Thyroid gland (tissue), 4 donors: ENCODE measurements around the gene DNAI1.

ENCODE experiments used
- POLR2A ChIP-seq, 2 donors: fragments of 450-650 bp; IDR thresholded peaks; one replicate each; pipeline ENCODE4 v1.6.1; 2017; ENCODE audit warnings: antibody characterized with exemption in 2 of 2, mild to moderate bottlenecking in 2 of 2, moderate library complexity in 1 of 2
- TF ChIP-seq, protein P1 (sequence below), 6 experiments: fragments of 200-600 bp in 3 of 6; fragments of 450-650 bp in 3 of 6; sonication (generic) in 3 of 6; IDR thresholded peaks; one replicate each; pipeline ENCODE4 v1.5.1; 2016 to 2019; ENCODE audit warnings: antibody characterized with exemption in 6 of 6, mild to moderate bottlenecking in 2 of 6, inconsistent platforms in 1 of 6, moderate library complexity in 1 of 6

- TF ChIP-seq, protein P1, sequence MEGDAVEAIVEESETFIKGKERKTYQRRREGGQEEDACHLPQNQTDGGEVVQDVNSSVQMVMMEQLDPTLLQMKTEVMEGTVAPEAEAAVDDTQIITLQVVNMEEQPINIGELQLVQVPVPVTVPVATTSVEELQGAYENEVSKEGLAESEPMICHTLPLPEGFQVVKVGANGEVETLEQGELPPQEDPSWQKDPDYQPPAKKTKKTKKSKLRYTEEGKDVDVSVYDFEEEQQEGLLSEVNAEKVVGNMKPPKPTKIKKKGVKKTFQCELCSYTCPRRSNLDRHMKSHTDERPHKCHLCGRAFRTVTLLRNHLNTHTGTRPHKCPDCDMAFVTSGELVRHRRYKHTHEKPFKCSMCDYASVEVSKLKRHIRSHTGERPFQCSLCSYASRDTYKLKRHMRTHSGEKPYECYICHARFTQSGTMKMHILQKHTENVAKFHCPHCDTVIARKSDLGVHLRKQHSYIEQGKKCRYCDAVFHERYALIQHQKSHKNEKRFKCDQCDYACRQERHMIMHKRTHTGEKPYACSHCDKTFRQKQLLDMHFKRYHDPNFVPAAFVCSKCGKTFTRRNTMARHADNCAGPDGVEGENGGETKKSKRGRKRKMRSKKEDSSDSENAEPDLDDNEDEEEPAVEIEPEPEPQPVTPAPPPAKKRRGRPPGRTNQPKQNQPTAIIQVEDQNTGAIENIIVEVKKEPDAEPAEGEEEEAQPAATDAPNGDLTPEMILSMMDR (IDR thresholded peaks at IDR 0.05), result no peak
- TF ChIP-seq POLR2A (IDR thresholded peaks at IDR 0.05), result no peak
These were observed 38.7 kb upstream of the DNAI1 start for GRCh38 chr9:34419716-34420504.
